ENCODE results near the gene TEK. TPM values are rescaled to one million over a fixed set of nuclear protein-coding genes. Genes with fewer than 3 reads are reported as not detected.
"Not testable (repeated sequence)": the region's sequence is repeated elsewhere in the genome, so short reads cannot be mapped to it uniquely, and the experiment has no call there.

The TEK gene
- total RNA-seq, 3 donors from 2014 or later (not counting 1 experiment from before 2014, with no cell fraction given) = not detected

DNA sequence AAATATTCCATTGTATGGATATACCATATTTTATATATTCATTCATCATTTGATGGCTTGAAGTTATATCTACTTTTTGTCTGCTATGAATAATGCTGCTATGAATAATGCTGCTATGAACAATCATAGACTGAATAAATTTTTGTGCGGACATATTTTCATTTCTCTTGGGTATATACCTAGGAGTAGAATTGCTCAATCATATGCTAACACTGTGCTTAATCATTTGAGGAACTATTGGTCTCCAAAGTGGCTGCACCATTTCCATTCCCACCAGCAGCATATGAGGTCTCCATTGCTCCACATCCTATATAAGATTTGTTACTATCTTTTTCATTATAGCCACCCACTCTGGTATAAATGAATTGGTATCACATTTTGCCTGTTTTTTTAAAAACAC, 18.3 kb upstream of the TEK start:
- TF ChIP-seq, protein P1, sequence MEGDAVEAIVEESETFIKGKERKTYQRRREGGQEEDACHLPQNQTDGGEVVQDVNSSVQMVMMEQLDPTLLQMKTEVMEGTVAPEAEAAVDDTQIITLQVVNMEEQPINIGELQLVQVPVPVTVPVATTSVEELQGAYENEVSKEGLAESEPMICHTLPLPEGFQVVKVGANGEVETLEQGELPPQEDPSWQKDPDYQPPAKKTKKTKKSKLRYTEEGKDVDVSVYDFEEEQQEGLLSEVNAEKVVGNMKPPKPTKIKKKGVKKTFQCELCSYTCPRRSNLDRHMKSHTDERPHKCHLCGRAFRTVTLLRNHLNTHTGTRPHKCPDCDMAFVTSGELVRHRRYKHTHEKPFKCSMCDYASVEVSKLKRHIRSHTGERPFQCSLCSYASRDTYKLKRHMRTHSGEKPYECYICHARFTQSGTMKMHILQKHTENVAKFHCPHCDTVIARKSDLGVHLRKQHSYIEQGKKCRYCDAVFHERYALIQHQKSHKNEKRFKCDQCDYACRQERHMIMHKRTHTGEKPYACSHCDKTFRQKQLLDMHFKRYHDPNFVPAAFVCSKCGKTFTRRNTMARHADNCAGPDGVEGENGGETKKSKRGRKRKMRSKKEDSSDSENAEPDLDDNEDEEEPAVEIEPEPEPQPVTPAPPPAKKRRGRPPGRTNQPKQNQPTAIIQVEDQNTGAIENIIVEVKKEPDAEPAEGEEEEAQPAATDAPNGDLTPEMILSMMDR (IDR thresholded peaks at IDR 0.05) = no peak
- Mint-ChIP-seq H3K27me3 (ENCODE audit: low read depth in 2 of 2) (peaks cover 0 to 10% of the 10 kb centered on the region in 2 donors), H3K9me3 (no peaks in the 10 kb centered on the region), H3K4me3 (no peak overlapping the region), H3K36me3 (no peaks in the 10 kb centered on the region), H3K27ac (no peak overlapping the region), H3K4me1 (peaks cover 0 to 5% of the 10 kb centered on the region in 2 donors)
- intact Hi-C loops (cut with micrococcal nuclease) = no loop called here
- Histone ChIP-seq H3K4me1 (ENCODE audit: control insufficient read depth, insufficient read depth, low read length) (no peaks in the 10 kb centered on the region), H3K36me3 (ENCODE audit: control insufficient read depth, insufficient read depth, low read length) (no peaks in the 10 kb centered on the region), H3K9me3 (ENCODE audit: control insufficient read depth, insufficient read depth, low read length) (no peaks in the 10 kb centered on the region), H3K27ac (ENCODE audit: low read length) (no peak overlapping the region), H3K4me3 (ENCODE audit: low read length) (no peak overlapping the region), H3K27me3 (ENCODE audit: control insufficient read depth, insufficient read depth, low read length) (no peaks in the 10 kb centered on the region)
- no peak for ATAC-seq
- no CpG with 5 or more reads among the region's 1 CpG for WGBS (ENCODE audit: insufficient coverage)
- DNase-seq = no peak

DNA sequence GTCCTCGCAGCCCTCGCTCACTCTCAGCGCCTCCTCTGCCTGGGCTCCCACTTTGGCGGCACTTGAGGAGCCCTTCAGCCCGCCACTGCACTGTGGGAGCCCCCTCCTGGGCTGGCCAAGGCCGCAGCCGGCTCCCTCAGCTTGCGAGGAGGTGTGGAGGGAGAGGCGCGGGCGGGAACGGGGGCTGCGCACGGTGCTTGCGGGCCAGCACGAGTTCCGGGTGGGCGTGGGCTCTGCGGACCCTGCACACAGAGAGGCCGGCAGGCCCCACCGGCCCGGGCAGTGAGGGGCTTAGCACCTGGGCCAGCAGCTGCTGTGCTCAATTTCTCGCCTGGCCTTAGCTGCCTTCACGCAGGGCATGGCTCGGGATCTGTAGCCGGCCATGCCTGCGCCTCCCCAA, 16.5 kb upstream of the TEK start:
- H3K4me3 Mint-ChIP-seq = not testable (repeated sequence)

DNA sequence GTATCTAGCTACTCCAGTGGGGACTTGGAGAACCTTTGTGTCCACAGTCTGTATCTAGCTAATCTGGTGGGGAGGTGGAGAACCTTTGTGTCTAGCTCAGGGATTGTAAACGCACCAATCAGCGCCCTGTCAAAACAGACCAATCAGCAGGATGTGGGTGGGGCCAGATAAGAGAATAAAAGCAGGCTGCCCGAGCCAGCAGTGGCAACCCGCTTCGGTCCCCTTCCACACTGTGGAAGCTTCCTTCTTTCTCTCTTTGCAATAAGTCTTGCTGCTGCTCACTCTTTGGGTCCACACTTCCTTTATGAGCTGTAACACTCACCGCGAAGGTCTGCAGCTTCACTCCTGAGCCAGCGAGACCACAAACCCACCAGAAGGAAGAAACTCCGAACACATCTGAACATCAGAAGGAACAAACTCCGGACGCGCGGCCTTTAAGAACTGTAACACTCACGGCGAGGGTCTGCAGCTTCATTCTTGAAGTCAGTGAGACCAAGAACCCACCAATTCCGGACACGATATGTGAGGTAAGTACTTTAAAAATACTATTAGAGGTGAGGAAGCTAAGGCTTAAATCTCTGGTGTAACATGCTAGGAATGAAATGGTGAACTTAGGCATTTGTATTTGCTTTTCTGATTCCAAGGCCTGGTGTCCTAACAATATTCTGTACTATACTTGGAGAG, 15.5 kb upstream of the TEK start:
- H3K4me3 Mint-ChIP-seq; H3K9me3 ChIP-seq (ENCODE audit: control insufficient read depth, insufficient read depth, low read length); H3K27ac ChIP-seq (ENCODE audit: low read length); ATAC-seq; H3K36me3 Mint-ChIP-seq; H3K4me1 Mint-ChIP-seq; H3K9me3 Mint-ChIP-seq; H3K36me3 ChIP-seq (ENCODE audit: control insufficient read depth, insufficient read depth, low read length); H3K27me3 ChIP-seq (ENCODE audit: control insufficient read depth, insufficient read depth, low read length); intact Hi-C loops (cut with micrococcal nuclease); H3K27ac Mint-ChIP-seq; DNase-seq; H3K4me3 ChIP-seq (ENCODE audit: low read length); H3K4me1 ChIP-seq (ENCODE audit: control insufficient read depth, insufficient read depth, low read length): not testable (repeated sequence)
- peaks cover 0 to 17% of the 10 kb centered on the region in 2 donors for H3K27me3 Mint-ChIP-seq (ENCODE audit: low read depth in 2 of 2)
- WGBS (ENCODE audit: insufficient coverage) = 6% methylated on average over 17 of the region's 17 CpGs

More for the DNA sequence above, 16.5 kb upstream of the TEK start:
- H3K9me3 ChIP-seq (ENCODE audit: control insufficient read depth, insufficient read depth, low read length); H3K4me1 ChIP-seq (ENCODE audit: control insufficient read depth, insufficient read depth, low read length); DNase-seq; intact Hi-C loops (cut with micrococcal nuclease); ATAC-seq; H3K27ac Mint-ChIP-seq; H3K4me1 Mint-ChIP-seq; H3K9me3 Mint-ChIP-seq; H3K36me3 ChIP-seq (ENCODE audit: control insufficient read depth, insufficient read depth, low read length); H3K27ac ChIP-seq (ENCODE audit: low read length); H3K36me3 Mint-ChIP-seq; H3K4me3 ChIP-seq (ENCODE audit: low read length); H3K27me3 ChIP-seq (ENCODE audit: control insufficient read depth, insufficient read depth, low read length): not testable (repeated sequence)
- H3K27me3 Mint-ChIP-seq (ENCODE audit: low read depth in 2 of 2) = peaks cover 0 to 17% of the 10 kb centered on the region in 2 donors
- WGBS (ENCODE audit: insufficient coverage) = 97% methylated on average over 27 of the region's 27 CpGs

DNA sequence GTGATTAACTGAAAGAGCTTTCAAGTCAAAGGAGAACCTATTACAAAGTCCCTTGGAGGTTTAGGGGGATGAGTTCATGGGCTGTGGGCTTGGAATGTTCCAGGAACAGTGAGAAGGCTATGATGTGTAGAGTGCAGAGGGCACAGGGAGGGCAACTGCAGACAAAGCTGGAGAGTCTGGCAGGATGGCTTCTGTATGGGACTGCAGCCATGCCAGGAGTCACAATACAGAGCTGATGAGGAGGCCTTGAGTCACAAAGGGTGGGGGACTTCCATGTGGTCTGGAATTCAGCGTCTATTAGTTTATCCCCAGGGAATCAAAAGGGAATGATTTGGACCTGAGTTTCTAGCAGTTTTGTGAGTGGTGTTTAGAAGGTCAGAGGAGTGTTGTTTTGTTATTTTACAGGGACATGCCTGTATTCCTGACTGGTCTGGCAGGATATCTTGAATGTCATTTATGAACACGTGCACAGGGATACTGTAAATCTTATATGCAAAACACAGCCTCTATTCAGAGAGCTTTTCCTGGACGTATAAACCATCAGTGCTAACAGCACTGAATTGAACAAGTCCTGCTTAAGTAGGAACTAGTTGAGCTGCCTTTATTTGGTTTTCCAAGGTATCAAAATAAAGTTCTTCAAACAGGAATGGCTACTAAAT, 14.3 kb upstream of the TEK start:
- DNase-seq (no peak), ATAC-seq (no peak)
- peaks cover 8% of the 10 kb centered on the region for H3K36me3 Mint-ChIP-seq
- 77% methylated on average over 3 of the region's 3 CpGs for WGBS (ENCODE audit: insufficient coverage)
- Histone ChIP-seq H3K4me3 (ENCODE audit: low read length) (no peak overlapping the region), H3K9me3 (ENCODE audit: control insufficient read depth, insufficient read depth, low read length) (no peaks in the 10 kb centered on the region), H3K36me3 (ENCODE audit: control insufficient read depth, insufficient read depth, low read length) (no peaks in the 10 kb centered on the region), H3K4me1 (ENCODE audit: control insufficient read depth, insufficient read depth, low read length) (no peaks in the 10 kb centered on the region), H3K27me3 (ENCODE audit: control insufficient read depth, insufficient read depth, low read length) (no peaks in the 10 kb centered on the region), H3K27ac (ENCODE audit: low read length) (no peak overlapping the region)
- TF ChIP-seq, protein P1 (IDR thresholded peaks at IDR 0.05) = no peak
- H3K4me3 Mint-ChIP-seq = no peak overlapping the region
- peaks cover 0 to 5% of the 10 kb centered on the region in 2 donors for H3K4me1 Mint-ChIP-seq
- H3K9me3 Mint-ChIP-seq = peaks cover 6 to 8% of the 10 kb centered on the region in 2 donors
- no peak overlapping the region for H3K27ac Mint-ChIP-seq
- peaks cover 0 to 17% of the 10 kb centered on the region in 2 donors for H3K27me3 Mint-ChIP-seq (ENCODE audit: low read depth in 2 of 2)
- intact Hi-C loops (cut with micrococcal nuclease) = no loop called here

All from natural killer cell (primary cell).